GM21360 (cell line): ENCODE data around the gene MYT1.

Source experiments
- ATAC-seq: cut with Tn5 transposase; IDR thresholded peaks from one replicate; pipeline ENCODE4 v1.9.1; 2021; ENCODE audit warnings: mild to moderate bottlenecking, moderate library complexity; ENCODE audit not compliant: unreplicated experiment

Gene MYT1

DNA sequence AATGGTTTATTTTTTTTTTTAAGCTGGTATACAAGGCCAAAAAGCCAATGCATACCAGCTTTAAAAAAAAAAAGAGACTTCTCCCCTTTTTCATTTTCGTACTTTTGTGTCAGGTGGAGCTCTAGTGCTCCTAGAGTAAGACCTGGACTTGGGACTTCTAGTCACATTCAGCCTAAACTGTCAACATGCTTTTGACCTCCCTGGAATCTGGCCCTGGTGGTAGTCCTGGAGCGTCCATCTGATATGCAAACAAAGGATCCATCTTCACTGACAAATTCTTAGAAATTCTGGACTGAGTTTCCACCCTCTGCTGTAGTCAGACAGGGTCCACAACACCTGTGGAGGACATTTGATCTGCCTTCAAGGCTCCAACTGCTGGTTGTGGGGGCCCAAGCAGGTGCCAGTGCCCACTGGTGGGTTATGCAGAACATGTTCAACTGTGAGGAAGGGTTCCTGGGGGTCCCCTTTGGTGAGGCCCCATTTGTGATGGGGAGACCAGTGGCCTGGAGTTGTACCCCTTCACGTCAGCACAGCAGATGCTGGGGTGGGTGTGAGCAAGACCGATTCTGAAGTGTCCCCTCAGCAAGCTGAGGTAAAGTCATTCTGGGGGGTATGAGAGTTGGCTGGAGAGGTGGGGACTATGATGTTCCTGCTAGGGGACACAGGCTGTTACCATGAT, 78.7 kb downstream of the MYT1 start:
- ATAC-seq = no peak

DNA sequence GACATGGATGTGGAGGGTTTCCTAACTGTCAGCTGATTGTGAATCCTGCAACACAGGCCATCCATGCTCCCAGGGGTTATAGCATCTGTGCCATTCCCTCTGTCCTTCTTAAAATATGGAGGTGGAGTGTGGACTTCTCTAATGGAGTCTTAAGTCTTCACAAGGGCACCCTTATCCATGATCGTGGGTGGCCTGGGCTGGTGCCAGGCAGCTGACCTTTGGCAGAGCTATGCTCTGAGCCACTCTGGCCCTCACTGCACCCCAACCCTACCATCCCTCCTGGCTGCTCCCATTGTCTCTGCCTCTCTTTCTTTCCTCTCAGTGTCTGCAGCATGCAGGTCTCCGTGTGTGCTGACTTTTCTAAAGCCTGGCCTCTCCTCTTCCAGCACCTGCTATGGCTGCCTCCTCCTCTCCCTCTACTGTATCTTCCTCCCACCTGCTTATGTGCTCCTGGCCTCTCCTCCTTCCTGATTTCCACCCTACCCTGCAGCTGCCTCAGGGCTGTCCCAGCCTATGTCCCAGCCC, 80.1 kb downstream of the MYT1 start:
- ATAC-seq = no peak

DNA sequence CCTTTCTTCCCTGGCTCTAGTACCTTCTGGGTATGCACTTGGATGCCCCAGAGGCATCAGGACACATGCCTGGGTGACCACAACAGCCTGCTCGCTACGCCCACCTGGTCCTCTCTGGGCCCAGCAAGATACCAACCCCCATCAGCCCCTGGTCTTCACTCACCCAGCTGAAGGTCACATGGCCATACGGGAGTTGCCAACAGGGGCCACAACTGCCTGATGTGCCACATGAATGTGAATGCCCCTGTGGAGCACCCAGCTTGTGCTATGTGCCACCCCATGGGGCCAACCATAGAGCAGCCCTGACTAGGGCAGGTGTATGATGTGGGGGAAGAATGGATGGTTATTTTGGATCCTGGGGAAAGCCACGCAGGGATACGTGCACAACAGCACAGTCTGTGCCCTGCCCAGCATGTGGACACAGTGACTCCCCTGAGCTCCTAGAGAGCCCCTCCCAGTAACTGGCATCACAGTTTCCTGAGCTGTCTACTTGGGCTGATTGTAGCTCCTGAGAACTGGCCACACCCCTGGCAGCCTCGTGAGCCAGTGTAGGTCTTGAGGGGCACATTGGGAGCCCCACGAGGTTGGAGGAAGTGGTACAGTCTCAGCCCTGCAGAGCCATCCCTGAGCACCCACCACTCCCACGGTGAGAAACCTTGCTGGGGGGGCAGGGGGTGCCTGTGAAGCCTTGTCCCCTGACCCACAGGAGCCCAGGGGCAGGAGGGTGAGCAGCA, 80.8 kb downstream of the MYT1 start:
- ATAC-seq = no peak

DNA sequence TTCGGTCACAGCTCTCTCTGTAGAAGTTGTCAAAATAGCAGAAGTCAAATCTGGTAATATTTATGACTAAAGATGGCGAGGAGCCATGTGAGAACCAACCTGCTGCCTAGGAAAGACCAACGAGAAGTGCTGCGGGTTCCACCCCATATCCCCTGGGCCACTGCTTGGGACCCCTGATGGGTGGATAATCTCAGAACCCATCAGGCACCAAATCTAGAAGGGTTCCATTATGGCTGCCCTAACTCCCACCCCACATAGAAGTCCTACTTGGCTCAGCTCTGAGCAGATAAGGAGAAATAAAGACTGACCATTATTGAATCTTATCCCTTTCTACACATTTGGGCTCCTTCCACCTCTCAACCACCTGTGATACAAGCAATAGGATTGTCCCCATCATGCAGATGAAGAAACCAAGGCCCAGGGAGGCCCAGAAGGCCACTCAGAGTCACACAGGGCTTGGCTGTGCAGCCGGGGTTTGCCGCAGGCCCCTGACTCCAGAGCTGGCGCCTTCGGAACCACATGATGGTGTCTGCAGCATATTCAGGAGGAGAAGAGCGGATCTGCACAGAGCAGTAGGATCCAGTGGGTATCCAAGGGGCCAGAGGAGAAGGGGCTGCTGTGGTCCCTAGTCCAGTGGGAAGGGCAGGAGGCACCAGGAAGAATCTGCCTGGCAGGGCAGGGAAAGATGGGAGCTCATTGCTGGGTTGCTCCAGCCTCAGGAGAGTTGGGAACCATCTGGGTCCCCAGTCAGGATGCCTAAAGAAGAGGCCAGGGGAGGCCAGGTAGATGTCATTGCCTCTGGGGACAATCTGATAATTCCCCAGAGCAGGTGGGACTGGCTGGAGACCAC, 81.7 kb downstream of the MYT1 start:
- ATAC-seq = no peak

DNA sequence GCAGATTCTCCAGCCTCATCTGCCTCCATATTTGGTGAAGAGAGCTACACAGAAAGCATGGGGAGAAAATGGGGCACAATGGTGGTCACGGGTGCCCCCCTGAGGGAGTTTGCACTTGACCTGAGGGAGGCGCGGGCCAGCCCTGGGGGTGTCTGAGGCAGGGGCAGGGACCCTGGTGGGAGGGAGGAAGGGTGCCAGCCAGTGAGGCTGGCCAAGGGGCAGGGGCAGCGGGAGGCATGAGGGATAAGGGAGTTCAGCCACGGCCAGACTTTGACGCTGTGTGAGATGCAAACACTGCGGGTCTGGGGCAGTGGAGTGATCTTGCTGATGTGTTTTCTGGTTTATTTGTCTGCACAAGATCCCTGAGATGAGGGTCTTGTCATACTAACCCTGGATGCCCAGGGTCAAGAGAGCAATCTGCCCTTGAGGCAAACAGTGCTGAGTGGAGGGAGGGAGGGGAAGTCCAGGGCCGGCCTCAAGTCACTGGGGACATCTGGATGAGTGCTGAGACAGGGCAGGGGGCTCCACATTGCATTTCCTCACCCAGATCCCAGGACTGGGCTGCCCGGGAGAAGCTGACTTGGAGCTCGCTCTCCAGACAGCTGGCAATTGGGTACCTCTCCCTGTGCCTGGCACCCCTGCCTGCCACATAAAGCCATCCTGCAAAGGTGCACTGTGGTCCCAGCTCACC, 82.5 kb downstream of the MYT1 start:
- ATAC-seq = no peak

DNA sequence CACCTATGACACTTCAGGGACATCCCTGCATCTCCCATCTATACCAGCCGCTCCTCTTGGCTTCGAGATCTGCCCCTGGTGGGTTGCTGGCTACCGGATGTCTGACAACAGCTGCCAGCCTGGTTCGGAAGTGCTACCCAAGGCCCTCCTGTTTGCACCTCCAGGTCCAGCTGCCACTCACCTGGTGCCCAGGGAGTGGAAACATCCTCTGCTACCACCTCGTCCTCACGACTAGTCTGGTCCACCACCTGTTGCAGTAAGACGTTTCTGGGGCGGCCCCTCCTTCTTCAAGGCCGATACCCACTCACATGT, 83.0 kb downstream of the MYT1 start:
- no peak for ATAC-seq

DNA sequence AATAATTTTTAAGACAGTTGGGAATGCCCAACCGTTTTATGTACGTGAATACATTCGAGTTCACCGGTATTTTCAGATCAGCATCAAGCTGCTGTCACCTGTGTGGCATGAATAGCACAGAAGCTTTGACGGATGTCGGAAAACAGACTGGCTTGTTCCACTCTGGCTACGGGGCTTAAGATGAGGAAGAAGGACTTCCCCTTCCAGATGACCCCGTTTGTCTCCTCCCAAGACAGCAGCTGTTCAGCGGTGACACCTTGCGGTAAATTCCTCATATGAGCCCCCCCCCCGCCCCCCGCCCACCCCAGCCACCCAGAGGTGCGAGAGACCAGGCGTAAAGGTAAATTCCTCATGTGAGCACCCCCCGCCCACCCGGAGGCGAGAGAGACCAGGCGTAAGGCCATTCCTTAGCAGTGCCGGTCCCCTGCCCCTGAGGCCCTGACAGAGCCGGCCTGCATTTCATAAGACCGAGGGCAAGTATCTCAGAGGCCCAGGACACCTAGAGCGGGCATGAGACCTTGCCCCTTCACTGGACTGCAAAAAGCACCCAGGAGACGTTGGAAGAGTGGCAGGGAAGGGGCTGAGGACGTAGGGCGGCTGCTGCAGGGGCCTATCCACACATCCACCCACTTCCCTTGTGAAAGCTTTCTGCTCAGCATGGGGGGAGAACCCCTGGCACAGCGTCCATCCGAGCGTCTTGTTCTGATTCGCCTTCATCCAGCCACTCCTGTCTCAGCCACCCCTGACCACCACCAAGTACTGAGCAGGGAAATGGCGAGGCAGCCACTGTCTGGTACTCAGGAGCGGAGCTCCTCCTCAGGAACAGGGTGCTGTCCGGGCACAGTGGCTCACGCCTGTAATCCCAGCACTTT, 84.0 kb downstream of the MYT1 start:
- ATAC-seq = no peak

DNA sequence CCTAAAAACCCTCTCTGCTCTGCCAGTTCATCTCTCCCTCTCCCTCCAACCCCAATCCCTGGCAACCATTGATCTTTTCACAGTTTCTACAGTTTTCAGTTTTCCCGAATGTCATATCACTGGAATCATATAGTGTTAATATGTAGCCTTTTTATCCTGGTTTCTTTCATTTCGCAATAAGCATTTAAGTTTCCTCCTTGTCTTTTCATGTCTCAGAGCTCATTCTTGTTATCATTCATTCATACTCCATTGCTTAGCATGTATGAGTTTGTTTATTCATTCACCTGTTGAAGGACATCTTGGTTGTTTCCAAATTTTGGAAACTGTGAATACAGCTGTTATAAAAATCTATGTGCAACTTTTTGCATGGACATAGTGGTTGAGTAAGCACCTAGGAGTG, 85.8 kb downstream of the MYT1 start:
- no peak for ATAC-seq

DNA sequence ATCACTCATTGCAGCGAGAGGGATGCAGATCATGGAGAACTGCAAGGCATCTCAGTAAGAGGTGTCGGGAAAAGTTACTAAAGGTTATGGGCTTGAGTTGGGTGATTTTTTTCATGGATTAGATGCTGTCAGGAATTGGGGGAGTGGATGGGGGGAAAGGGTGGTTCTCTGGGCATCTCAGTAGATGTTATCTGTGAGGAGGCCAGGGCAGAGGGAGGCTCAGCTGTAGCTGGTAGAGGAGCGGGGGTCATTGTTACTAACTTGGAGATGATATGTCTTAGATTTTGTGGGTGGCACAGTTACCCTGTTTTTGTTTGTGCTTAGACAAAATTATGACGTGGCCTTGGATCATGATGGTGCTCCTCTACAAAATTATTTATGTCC, 88.7 kb downstream of the MYT1 start:
- ATAC-seq = no peak

DNA sequence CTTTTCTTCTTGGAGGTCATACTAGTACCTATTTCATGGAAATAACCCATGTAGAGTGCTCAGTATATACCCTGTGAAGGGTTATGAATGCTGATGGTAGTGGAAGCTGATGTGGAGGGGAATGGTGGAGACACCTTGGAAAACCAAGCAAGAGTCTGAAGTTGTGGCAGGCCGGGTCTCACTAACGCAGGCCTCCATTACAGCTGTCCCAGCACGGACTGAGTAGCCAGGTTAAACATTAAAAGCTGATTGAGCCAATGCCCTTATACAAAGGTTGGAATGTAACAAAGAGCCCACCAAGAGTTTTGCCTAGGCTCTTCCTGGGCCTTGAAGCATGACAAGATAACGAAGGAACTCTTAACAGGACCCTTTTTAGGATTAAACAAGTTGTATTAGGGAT, 89.2 kb downstream of the MYT1 start:
- ATAC-seq = no peak

DNA sequence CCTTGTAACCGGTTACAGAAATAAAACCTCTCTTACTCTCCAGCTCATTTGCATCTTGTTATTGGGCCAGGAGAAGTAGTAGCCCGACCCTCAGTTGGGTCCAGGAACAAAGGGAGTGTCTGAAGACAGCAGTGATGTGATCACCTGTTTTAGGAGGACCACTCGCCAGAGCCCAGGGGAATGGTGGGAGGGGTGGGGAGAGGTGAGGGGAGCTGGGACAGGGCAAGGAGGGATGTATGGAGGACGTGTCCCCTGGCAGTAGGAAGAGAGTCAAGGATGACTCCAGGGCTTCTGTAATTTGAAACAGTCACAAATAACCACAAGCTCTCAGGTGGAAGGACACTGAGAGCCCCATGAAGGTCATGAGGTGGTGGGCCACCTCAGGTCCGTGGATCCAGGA, 89.9 kb downstream of the MYT1 start:
- no peak for ATAC-seq

DNA sequence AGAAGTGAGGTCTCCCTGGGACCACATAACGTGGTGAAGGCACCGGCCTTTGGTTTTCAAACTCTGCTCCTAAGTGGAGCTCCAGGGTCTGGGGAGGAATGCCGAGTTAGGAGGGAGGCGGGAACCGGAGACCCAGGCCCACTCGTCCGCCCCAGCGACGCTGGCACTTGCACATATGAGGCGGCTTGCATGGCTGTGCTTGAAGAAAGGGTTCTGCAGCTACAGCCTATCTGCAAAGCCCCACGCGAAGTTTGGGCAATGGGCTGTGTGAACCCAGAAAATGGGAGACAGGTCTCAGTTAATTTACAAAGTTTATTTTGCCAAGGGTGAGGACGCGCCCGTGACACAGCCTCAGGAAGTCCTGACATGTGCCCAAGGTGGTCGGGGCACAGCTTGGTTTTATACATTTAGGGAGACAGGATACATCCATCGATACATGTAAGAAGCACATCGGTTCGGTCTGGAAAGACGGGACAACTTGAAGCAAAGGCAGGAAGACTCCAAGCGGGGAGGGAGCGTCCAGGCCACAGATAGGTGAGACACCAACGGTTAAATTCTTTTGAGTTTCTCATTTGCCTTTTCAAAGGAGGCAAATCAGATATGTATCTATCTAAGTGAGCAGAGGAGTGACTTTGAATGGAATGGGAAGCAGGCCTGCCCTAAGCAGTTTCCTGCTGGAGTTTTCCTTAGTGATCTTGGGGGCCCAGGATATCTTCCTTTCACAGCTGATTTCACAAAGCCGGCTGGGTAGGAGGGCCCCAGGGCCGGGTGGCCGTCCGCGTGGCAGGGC, 90.5 kb downstream of the MYT1 start:
- no peak for ATAC-seq

DNA sequence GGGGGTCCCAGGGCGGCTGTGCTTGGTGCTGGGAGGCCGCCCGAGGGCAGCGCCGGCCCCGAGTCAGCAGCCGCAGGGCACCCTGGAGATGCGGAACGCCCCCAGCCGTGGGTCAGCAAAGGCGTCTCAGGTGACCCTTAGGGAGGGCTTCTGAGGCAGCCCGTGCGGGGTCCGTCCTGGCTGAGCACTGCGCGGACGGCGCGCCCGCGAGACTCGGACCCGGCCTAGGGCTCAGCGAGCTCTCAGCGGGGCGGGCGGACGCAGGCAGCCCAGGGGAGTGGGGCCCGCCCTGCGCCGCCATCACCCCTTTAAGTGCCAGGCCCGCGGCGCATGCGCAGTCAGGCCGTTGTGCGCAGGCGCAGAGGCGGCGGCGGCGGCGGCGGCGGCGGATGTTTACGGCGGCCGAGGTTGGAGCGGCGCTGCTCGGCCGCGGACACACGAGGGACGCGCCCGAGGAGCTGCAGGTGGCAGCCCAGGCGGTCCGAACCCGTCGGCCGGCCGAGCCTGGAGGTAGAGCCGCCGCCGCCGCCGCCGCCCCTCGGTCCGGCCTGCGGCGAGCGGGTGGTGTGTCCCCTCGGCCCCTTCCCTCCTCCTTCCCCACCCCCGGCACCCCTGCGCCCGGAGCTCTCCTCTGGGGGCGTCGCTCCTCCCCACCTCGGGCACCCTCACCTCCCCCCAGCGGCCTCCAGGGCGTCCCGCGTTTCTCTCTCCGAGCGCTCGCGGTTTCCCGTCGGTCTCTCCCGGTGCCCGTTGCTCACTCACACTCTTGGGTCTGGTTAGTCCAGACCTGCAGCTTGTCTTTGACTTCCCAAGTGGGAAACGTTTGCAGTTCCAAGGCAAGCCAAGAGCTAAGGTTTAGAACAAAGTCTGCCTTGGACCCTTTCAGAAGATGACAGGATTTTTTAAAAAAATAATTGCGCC, 91.4 kb downstream of the MYT1 start, which contains the start of gene PCMTD2:
Gene PCMTD2, plus strand, starts transcription at position 388 of the 921 bp plus-strand sequence. CDS start 4,218 bp downstream, outside the sequence.
- peak; percentile 73 for ATAC-seq

DNA sequence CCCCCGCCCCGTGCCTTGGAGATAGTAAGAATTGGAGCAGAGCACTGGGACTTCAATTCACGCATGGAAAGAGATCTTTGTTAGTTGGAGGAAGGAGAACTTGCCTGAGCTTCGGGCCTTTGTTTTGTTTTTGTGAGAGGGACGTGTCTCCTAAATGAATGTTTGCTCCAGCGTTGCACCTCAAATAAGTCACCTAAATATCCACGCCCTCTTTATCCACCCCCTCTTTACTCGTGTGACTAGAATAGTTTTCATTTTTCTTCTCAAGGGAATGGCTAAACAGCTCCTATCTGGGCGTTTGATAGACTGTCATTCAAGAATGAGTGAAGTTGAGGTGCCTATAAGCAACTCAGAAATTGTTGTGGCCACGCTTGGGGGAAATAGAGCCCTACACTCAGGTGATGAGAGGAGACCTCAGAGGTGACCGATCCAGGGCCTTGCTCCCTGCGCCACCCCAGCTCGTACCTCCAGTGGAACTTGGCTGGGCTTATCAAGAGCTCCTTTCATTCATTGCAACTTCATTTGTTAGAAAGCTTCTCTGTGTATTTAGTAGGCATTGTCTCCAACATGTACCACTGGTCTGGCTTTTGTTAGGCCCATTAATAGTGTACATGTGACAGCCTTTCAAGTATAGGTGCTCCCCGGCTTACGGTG, 92.2 kb downstream of the MYT1 start:
- no peak for ATAC-seq

DNA sequence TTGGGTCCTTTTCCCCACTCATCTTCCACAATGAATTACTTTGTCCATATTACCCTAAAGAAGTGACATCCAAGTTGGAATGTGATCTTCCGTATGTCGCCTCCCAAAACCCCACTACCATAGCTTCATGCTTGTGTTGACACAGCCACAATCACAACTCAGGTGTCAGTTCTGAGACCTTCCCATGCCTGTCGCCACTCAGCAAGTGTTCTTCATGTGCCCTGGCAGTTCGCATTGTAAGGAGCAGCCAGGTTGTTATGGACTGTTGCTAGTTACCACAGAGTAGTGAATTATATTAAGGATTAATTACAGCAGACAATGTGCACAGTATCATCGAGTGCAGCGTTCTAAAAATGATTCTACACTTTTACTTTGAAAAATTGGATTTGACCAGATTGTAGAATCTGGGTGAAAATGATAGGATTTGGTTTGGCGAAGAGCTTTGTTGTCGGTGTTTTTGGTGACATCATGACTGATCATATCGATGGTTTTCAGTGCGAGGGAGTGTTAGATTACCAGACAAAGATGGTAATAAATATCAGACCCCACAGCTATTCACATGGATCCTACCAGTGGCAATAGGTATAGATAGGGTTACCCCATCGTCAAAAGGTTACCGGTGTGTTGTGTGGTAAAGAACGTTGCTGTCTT, 93.0 kb downstream of the MYT1 start:
- ATAC-seq = no peak

DNA sequence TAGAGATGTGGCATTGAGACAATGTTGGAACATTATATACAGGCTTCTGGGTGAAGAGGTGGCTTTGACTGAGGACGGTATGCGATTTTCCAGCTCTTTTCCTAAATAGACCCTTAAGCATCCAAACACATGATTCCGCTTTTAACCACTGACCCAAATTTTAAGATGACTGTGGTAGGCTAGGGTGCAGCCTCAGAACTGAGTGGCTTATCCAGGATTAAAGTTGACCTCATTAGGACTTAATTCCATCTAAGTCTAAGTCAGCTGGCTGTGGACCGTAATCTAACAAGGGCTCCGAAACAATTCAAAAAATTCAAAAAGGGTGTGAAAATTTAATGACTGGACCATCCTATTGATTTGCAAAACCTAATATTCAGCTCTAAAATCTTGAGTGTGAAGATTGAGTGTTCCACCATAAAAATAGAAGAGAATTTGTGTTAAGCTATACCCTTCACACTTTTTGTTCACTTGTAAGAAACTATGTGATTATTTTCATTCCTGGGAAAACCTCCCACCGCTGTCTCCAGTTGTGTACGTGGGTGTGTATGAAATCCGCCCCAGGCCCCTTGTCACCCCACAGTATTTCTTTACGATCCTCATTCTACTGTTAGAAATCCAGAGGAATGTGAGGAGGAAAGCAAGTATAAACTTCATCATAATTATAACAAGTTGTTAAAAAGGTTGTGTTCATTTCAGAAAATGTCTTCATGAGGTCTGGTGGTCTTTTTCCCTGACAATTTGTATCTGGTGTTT, 94.0 kb downstream of the MYT1 start:
- no peak for ATAC-seq

DNA sequence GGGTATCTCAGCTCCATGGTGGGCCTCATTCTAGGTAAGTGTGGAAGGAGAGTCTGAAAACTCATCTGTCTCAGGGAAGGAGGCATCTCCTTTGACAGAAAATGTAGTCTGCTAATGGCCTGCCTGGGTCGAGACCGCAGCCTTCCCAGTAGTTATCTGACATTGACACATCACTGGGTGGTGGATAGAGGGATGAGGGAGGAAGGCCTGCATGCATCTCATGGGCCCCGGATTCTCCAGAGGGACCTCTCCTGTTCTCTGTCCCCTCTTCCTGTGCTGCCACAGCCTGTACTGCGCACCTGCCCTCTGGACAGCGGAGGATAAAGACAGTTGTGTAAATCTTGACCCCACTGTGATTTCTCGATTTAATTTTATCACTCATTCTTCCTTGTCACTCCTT, 96.0 kb downstream of the MYT1 start:
- no peak for ATAC-seq
